Peyer's patch (tissue), 4 donors: ENCODE results near the gene EIF2S2.

Experiments
- CTCF ChIP-seq, 6 experiments: fragments of 450-650 bp in 4 of 6; fragments of 200-600 bp in 2 of 6; sonication (generic) in 1 of 6; IDR thresholded peaks; one replicate each; pipeline ENCODE4 v1.5.1; 2017 to 2019; ENCODE audit warnings: antibody characterized with exemption in 6 of 6, mild to moderate bottlenecking in 3 of 6, moderate library complexity in 1 of 6
- POLR2A ChIP-seq, 2 donors: fragments of 450-650 bp; IDR thresholded peaks; one replicate each; pipeline ENCODE4 v1.5.1; 2017; ENCODE audit warnings: antibody characterized with exemption in 2 of 2, mild to moderate bottlenecking in 2 of 2, moderate library complexity in 2 of 2

DNA sequence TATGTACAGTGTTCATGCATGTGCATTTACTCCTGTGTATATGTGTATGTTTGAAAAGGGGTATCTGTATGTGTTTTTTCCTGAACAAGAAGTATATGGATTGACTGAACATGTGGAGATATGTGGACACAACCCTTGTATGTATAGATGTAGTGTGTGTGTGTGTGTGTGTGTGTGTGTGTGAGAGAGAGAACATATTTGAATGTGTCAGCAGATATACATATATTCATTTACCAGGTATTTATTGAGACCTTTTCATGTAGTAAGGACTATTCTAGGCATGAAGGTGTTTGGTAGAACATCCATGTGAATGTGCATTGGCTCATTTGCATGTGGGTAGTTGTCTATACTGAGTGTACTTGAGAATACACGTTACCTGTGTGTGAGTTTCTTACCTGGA lies 39.3 kb downstream of the EIF2S2 start:
- TF ChIP-seq POLR2A (IDR thresholded peaks at IDR 0.05) (no peak), CTCF (IDR thresholded peaks at IDR 0.05) (no peak)
